GM12892 (cell line): ENCODE measurements around the gene EEA1.

Experiments
- DNase-seq: peaks from one replicate; pipeline ENCODE4 v3.0.0; 2011; ENCODE audit not compliant: insufficient read length
- FAIRE-seq: peaks from 2 replicates; lab custom pipeline; 2011; peaks lifted over from hg19 to GRCh38; lab: Jason Lieb, UNC
- POLR2A ChIP-seq: IDR thresholded peaks from 2 replicates; pipeline ENCODE4 v1.6.1; 2011; ENCODE audit warnings: low read depth, low read length, control low read depth
- POLR2AphosphoS5 ChIP-seq: IDR thresholded peaks from 2 replicates; pipeline ENCODE4 v1.6.1; 2011; ENCODE audit warnings: low read depth, low read length, control low read depth
- TAF1 ChIP-seq: IDR thresholded peaks from 2 replicates; pipeline ENCODE4 v1.6.1; 2011; ENCODE audit warnings: low read depth, mild to moderate bottlenecking, control low read depth, low read length, borderline replicate concordance

EEA1 gene

DNA sequence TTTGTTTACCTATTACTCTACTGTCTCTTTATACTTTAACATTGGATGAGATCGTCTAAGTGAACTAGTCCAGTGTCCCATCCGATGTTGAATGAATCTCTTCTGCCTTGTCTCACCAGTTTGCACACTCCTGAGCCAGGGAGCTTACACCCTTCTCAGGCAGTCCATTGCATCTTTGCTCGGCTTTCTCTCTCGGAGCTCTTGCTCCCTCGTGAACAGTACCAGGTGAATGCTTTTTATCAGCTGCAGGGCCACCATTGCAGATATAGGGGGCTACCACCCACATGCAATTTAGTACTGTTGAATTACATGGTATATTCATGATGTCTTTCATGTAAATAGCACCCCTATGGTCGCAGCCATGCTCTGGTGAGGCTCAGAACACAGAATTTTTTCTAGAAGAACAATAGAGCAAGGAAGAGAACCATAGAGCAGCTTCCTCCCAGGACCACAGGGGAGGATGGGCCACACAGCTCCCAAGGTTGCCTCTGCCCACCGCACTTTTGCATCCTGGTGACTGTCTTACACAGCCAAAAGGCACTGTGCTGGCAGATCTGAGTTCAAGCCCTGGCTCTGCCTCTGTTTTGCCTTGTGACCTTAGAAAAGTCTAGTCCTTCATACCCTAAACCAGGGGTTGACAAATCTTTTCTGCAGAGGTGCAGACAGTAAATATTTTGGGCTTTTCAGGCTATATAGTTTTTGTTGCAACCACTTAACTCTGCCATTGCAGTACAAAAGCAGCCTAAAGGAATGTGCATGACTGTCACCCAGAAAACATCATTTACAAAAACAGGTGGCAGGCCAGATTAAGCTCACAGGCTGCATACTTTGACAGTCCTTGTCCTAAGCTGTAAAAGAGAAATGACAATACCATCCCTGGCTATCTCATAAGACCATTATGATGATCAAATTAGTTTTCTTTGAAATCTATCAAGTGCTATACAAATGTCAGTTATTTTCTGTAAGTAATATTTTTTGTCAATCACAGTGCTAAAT is 190.9 kb downstream of the EEA1 start:
- FAIRE-seq: no peak
- no peak for TF ChIP-seq TAF1
- no peak for TF ChIP-seq POLR2AphosphoS5
- TF ChIP-seq POLR2A: no peak
- no peak for DNase-seq

DNA sequence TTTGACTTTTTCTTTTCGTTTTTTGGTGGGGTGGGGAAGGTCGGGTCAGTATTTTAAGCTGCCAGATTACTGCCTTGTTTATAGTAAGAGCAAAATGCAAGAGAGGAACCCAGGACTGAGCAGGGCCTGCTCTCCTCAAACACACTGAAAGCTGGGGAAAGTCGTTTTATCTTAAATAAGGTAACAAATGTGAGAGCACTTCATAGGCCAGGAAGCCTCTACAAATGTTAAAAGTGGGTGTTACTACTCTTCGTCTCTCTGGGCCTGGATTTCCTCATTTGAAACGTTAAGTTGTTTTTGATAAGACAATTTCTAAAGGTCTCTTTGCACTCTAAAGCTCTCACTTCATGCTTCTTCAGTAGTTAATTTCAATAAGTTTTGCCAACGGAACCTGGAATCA is 192.5 kb downstream of the EEA1 start:
- no peak for FAIRE-seq
- TF ChIP-seq TAF1: no peak
- TF ChIP-seq POLR2AphosphoS5: no peak
- no peak for TF ChIP-seq POLR2A
- no peak for DNase-seq

DNA sequence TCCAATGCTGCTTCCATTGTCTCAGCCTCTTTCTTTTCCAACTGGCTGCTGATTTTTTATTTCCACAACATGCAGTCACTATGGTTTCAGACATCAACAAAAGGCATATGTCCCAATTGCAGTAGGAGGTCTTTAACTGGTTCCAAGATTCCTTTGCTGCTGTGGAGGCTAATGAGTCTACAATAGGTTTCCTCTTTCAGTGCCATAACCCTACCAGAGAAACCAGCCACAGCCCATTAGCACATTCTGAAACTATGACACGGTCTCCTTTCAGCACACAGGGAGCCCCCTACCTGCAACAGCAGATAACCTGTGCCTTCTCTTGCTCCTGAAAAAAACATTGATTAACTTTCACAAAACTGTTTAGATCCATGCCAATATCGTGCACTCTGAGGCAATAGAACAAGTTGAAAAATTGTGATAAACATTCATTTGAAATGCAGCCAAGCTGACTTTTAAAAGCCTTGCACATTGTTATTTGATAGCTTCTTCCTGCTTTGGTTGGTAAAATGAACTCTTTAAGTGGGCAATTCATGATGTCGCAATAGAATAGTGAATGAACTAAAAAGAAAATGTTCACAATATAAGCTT is 193.9 kb downstream of the EEA1 start:
- FAIRE-seq: no peak
- no peak for DNase-seq
- TF ChIP-seq POLR2A (no peak), TAF1 (no peak), POLR2AphosphoS5 (no peak)

DNA sequence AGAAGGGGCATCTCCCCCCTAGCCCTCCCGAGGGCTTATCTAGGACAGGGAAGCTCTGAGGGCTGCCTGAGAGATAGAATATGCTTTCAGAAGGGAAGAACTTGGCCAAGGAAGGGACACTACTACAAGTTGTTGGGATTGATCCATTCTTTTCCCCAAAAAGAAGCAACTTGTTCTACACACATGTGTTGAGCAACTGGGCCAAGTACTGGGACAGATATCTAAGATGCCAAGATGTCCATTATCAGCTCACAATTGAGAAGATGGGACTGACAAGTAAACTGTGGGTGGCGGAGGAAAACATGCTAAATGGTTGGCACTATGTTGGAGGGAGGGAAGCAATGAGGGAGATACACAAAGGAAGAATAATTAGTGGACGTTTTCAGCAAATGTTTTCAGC is 195.4 kb downstream of the EEA1 start:
- no peak for TF ChIP-seq TAF1
- TF ChIP-seq POLR2A: no peak
- no peak for TF ChIP-seq POLR2AphosphoS5
- FAIRE-seq: no peak
- no peak for DNase-seq

DNA sequence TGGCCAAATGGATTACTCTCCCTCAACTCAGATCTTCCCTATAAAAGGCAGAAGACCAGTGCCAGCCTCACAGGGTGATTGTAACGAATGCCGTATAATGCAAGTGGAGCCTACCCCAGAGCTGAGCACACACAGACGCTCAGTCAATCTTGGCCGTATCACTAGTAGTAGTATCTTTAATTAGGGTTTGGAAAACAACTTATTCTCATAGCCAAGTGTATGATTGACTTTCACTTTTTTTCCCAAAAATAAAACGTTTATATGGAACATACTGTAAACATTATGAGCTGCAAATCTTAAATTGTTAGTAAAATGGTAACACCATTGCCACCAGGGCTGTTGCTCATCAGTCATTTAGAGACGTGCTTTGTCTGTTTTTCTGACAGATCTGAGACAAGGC is 195.9 kb downstream of the EEA1 start:
- FAIRE-seq: no peak
- no peak for DNase-seq
- TF ChIP-seq POLR2AphosphoS5 (no peak), TAF1 (no peak), POLR2A (no peak)

DNA sequence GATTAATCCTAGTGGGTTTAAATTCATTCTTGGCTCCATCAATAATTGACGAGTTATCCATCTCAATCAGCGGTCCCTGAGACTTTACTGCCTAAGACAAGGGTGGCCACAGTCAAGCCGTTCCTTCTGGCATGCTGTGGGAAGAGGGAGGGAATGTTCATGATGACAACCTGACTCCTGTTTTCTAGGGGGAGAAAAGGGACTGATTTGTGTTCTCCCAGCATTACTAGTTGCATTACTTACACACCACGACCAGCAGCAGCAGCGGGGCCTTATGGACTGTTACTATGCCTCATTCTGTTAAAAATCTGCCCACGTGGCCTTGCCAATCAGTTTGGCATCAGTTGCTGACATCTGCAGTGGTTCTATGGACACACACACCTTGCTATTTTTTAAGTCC is 196.4 kb downstream of the EEA1 start:
- no peak for DNase-seq
- TF ChIP-seq POLR2AphosphoS5 (no peak), TAF1 (no peak), POLR2A (no peak)
- FAIRE-seq: no peak

DNA sequence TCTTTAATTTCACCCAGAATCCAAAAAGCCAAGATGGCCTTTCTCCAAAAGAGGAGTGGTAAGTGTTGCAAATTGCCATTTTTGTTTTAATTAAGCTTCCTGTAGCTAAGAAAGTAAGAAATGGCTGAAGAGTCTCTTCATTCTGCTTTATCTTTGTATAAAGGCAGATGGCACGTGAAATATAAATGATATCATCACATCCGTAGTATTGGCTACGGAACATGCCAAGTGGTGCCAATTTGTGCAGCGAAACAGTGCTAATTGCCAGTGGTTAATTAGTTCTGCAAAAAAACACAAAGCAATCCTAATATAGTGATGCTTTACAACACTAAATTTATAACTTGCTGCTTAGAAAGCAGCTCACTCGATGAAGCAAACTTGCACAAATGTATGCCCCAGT is 196.9 kb downstream of the EEA1 start:
- FAIRE-seq (no peak), DNase-seq (no peak)
- TF ChIP-seq POLR2AphosphoS5 (no peak), TAF1 (no peak), POLR2A (no peak)

DNA sequence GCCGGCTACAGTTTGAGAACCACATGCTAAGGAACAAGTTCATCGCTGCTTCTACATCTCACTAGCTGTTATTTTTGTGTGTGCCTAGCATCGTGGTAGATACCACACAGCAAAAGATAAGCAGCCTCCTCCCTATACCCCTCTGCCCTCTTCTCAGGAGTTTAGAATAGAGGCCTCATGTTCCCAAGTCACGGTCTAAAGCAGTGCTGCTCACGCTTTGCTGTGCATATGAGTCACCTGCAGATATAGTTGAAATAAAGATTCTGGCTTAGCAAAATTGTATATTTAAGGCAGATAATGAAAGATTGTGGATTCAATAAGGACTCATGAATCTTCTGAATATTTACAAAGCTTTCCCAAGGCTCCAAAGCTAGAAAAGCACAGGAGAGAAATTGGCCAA is 198.3 kb downstream of the EEA1 start:
- no peak for DNase-seq
- FAIRE-seq: no peak

DNA sequence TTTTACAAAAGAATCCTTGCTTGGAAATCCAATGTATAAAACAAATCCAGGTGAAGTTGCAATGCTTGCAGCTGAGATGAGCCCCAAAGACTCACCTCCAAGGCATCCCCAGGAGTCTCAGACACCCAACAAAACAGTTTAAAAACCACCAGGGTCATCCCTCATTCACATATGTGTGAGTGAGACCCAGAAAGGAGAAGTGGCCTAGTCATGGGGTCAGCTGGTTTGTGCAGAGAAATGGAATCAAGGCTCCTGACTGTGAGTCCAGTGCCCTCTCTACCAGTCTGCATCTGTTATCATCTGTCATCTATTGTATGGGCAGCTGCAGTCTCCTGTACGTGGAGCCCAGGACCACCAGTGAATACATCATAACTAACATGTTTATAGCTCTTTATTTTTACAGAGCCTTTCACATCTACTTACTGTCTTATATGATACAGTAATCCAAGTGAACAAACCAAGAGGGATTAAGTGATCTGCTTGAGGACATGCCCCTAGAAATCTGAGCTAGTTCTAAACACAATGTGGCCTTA is 199.3 kb downstream of the EEA1 start:
- FAIRE-seq (no peak), DNase-seq (no peak)
- TF ChIP-seq TAF1 (no peak), POLR2A (no peak), POLR2AphosphoS5 (no peak)

More for the DNA sequence above, 198.3 kb downstream of the EEA1 start:
- TF ChIP-seq TAF1: no peak
- TF ChIP-seq POLR2AphosphoS5: no peak
- no peak for TF ChIP-seq POLR2A

DNA sequence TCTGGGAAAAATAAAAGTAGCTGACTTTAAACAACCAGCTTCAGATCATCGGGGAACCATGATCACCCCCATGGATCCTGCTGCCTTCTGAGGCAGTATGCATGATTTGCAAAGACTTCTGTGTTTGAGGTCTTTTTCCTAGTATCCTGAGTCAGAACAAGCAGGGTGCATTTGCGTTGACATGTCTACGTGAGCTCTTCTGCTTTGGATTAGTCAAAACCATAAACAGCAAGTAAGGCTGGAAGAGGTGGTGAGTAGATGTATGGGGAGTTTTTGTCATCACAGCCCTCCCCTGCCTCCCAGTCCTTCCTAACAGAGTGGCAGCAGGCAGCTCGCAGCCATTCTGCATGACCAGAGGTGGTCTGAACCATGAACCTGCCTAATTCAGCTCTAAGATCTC is 202.2 kb downstream of the EEA1 start:
- FAIRE-seq: no peak
- TF ChIP-seq POLR2A (no peak), POLR2AphosphoS5 (no peak), TAF1 (no peak)
- DNase-seq: no peak

DNA sequence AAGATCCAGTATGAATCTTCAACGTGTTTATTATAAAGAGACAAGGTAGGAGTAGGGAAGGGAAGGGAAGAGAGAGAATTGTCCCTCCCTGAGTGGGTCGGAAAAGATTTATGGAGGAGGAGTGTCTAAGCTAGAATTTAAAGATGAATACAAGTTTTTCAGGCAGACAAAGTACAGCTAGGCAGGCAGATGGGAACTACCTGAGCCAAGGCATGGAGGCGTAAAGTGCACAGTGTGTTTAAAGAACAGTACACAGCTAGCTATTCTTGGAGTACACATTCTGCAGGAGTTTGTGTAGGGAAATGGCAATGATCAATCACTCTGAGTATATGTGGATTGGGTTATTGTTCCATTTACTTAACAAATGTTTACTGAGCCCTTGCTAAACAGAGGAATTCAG is 206.2 kb downstream of the EEA1 start:
- no peak for FAIRE-seq

DNA sequence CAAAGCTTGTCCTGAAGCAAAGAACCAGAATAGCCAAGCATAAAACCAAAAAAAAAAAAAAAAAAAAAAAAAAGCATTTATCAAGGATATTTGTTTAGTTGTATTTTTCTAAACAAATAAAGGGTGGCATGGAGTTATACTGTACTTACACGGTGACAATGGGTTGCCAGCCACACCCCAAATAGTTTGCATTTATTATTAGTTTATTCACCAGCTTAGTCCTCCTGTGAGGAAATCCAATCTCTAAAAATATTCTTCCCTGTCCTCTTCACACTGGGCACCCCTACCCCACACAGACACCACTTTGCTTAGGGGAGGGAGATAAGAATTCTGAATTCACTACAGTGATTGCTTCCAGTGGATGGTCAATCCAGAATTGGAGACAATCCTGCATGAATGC is 207.4 kb downstream of the EEA1 start:
- no peak for FAIRE-seq
- no peak for TF ChIP-seq TAF1
- TF ChIP-seq POLR2A: no peak
- no peak for TF ChIP-seq POLR2AphosphoS5
- DNase-seq: no peak

More for the DNA sequence above, 206.2 kb downstream of the EEA1 start:
- TF ChIP-seq TAF1 (no peak), POLR2AphosphoS5 (no peak), POLR2A (no peak)
- no peak for DNase-seq
